Fibroblast of skin of right quadriceps (primary cell): Measurements from ENCODE around the gene PPT2.
"Not testable (repeated sequence)": the region's sequence is repeated elsewhere in the genome, so short reads cannot be mapped to it uniquely, and the experiment has no call there.

Experiments used
- DNase-seq: peaks from one replicate; pipeline ENCODE4 v3.0.0-alpha.2; 2013

Gene PPT2

DNA sequence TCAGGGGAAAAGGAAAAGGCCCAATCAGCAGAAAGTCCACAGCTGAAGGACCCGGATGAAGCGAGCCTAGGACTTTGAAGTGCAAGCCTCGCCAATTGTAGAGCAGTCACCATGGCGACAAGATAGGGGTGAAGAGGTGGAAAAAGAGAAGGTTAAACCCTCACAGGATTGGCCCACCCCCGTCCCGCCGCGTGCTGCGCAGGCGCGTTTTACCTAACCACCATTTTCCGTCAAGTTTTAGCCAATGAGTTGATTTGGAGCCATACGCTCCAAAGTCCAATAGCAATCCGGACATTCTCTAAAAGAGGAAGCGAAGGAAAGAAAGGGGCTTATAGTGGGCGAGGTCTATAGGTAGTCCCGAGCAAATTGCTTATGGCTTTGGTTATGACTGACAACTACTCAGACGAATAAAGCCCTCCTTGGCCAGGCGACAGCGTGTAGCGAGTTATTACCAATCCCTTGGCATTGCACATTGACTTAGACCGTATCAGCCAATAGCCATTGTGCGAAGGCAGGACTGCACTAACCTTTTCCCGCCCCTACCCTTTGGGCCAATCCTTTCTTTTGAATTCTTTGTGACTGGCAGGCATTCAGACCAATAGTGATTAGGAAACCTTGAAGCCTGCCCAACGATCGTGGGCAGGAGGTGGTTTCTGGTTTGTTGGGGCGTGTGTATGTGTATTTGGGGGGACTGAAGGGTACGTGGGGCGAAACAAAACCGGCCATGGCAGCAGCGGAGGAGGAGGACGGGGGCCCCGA lies 24.0 kb downstream of the PPT2 start, which contains the start of gene RNF5:
TSS of gene RNF5 (plus strand) at position 618 of the 759 bp plus-strand sequence. CDS start at position 725, 107 bp downstream.
- peak; percentile 100 for DNase-seq

DNA sequence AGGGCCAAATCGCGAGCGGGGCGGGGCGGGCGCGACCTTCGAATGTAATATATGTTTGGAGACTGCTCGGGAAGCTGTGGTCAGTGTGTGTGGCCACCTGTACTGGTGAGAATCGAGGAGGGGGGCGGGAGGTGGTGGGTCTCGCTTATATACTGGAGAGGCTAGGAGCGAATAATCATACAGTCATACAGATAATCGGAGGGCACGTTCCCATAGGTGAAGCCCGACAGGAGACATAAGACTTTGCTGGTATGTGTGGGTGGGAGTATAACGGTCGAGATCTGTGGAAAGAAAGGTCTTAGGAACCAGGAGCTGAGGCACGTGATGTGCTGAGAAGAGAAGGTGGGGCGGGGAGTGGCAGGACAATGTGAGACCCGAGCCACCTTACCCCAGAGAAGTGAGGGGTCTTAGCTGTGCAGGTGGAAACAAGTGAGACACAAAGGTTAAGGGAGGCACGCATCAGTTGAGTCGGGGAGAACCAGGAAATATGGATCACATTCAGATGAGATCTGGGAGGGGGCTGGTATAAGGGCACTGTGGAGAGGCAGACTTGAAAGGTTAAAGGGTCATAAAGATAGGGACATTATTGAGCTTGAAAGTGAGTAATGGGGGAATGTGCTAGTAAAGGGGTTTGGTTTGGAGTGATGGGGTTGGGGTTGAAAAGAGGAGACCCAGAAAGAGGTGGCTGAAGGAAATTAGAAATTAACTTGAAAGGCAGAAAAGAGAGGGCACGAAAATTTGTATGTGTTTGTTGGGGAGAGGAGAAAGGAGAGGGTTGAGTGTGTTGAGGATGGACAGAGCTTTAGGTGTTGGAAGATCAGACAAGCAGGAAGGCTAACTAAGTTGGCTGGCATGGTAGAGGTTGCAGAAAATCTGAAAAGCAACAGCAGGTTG lies 24.9 kb downstream of the PPT2 start:
- no peak for DNase-seq

DNA sequence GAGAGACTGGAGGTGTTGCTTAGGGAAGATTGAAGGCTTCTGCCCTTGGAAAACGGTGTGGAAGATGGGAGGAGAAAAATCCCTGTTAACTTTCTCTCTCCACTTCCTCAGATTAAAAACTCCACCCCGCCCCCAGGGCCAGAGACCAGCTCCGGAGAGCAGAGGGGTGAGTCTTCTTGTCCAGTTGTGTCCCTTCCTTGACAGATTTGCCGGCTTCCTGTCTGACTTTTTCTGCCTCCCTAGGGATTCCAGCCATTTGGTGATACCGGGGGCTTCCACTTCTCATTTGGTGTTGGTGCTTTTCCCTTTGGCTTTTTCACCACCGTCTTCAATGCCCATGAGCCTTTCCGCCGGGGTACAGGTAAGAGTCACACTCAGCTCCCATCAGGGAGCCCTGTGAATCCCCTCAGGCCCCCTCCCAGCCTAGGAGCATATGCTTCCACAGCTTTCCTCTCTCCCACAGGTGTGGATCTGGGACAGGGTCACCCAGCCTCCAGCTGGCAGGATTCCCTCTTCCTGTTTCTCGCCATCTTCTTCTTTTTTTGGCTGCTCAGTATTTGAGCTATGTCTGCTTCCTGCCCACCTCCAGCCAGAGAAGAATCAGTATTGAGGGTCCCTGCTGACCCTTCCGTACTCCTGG lies 25.9 kb downstream of the PPT2 start:
- no peak for DNase-seq

DNA sequence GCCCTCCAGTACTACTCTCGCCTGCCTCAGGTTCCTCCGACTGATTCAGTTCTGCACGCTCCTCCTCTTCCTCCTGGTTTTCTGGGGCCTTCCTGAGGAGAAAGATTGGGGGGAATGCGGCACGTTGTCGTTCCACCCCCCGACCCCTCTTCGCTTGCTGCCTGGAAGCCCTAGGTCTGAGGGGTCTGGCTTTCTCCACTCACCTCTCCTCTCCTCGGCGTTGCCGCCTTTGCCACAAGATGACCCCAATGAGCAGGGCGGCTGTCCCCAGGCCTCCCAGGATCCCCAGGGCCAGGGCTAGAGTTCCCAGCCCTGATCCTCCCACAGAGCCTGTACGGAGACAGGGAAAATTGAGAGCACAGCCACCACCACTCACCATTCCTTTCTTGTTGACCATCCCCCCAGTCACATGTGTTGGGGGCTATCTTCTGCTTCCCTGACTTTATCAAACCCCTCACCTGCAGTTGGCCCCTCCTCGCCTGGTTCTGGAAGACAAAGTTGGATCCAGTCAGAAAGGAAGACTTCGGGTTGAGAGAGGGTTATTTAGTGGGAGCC lies 27.3 kb downstream of the PPT2 start:
- no peak for DNase-seq

DNA sequence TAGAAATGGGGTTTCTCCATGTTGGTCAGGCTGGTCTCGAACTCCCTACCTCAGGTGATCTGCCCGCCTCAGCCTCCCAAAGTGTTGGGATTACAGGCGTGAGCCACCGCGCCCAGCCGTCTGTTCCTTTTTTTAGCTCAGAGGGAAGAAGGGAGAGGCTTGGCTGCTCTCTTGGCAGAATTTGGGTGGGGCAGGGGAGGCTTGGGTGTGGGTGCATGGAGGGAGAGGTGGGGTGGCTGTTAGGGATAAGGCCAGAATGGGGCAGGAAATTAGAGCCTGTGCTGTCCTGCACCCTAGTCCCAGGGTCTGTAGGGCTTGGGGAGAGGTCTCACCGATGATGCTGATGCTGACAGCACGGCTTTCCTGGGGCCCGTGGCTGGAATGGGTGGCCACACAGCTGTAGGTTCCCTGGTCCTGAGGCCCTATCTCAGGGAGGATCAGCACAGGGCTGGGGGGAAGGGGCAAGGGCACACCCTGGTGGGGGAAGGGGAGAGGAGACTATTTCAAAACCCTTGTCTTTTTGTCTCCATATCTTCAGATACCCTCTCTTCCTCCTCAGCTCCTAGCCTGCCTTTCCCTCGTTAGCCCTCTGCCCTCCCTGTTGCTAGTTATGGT lies 28.1 kb downstream of the PPT2 start:
- DNase-seq, result no peak

DNA sequence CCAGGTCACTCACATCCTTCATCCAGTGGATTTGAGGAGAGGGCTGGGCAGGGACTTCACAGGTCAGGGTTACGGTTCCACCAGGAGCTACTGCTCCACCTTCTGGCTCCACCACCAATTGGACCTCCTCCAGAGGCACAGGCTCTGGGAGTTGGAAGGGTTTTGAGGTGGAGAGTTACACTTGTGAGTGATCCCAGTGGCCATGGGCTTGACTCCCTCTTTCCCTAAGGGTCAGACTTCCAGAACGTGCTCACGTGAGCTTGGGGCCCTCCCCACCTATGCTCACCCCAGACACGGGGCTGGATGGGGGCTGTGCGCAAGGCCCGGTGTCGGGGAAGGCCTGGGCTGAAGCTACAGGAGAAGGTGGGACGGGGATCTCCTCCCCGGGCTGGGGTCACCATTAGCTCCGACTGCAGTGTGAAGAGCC lies 28.6 kb downstream of the PPT2 start:
- DNase-seq, result no peak

DNA sequence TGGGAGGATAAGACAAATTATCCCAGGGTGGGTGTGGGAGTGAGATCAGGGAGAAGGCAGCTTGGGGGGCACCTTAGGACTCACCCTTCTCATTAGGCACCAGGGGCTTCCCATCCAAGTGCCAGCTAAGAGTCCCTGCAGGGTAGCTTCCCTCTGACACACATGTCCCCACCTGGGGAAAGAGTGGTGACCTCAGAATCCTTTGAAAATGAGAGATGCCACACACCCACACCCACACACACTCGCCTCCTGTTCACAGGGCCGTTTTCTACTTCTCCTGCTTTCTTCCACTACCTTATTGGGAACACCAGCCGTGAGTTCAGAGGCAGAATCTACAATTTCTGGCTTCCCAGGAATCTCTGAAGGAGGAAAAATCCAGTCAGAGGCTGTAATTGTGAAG lies 29.1 kb downstream of the PPT2 start:
- DNase-seq, result no peak

DNA sequence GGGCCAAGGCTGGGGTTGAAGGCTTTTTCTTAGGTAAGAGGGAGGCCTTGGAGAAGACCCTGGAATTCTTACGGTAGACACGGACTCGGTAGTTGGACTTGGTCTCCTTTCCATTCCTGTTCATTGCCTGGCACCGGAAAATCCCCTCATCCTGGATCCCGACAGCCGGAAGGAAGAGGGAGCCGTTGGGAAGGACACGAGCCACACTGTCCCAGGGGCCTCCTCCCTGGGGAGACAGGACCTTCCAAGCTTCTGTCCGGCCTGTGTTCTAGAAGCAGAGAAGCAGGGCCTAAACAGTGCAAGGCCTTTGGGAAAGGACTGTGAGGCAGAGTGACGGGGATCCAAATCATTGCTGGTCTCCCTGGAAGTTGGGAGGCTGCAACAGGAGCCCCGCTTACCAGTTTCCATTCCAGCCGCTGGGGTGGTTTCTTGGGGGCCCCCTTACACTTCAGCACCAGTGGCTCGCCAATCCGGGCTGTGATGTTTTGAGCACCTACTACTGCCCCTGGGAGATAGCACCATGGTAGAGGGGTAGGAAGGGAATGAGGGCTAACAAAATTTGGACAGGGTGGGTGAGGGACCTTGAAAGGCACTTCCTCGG lies 29.6 kb downstream of the PPT2 start:
- DNase-seq, result no peak

DNA sequence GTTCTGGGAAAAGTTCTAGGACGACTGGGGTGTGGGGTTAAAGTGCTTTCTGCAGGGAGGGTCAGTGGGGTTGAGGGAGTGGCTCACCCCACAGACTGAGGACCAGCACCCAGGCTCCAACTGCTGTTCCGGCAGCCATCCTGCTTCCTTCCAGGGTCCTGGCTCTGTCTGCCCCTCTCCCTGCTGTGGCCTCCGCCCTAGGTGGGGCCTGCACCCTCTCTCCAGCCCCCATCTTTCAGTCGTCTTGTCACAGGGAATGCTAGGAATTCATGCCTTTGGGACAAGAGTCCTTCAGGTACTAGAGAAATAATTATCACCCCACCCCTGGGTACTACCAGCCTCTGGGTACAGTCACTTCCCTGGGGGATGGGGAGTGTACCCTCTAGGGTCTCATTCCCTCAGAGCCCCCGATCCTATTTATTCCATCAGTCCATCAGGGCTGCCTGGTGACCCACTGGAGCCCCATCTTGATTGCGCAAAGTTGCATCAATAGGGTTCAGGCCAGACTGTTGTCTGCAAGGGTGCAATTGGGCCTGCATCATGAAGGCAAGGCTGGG lies 30.2 kb downstream of the PPT2 start, which contains the start of gene AGER:
TSS of gene AGER (minus strand) at position 170 of the 557 bp plus-strand sequence. CDS start at position 139, 31 bp downstream.
- no peak for DNase-seq

DNA sequence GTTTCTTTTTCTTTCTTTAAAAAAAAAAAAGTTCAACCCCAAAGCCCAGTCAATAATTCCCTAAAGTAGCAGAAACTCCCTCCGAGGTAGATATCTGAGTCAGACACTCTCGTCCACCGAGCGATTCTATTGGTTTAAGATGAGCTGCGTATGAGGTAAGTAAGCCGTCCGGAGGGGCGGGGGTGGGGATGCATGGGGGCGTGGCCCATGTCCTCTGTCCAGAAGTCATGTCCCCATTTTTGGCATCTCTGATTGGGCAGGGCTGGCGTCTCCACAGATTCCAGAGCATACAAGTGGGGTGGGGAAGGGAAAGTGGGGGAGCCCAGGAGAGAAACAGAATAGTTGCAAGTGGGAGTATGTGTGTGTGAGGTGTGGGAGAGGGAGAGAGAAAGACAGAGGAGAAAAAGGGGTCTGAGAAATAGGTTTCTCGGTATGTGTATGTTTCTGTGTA lies 31.8 kb downstream of the PPT2 start:
- DNase-seq, result peak; percentile 88

DNA sequence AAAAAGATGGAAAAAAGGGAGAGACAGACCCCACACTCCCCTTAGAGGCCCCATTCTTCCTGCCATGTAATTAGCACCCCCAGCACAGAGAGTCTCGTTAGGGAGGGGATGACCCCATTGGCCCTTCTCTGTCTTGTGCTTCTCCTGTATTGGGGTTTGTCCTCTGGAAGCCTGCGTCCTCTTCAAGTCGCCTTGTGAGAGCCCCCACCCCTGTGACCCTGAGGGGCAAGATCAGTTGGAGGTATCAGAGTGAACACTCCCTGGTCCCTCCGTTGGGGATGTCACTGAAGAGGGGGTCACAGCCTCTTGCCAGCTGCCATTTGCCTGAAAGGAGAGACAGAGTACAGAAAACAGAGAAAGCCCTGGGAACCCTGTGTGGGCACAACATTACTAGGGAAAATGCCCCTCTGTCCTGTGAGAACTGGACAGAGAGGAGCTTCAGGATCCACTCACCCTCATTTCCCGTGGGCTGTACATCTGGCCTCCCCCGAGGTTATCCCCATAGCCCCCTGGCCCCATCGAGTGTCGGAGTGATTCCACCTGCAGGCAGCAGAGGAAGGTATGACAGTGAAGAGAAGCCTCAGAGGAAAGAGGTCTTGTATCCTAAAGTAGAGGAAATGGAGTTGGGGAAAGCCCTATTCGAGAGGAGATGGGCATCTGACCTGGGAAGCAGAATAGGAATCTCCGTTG lies 32.4 kb downstream of the PPT2 start:
- not testable (repeated sequence) for DNase-seq

DNA sequence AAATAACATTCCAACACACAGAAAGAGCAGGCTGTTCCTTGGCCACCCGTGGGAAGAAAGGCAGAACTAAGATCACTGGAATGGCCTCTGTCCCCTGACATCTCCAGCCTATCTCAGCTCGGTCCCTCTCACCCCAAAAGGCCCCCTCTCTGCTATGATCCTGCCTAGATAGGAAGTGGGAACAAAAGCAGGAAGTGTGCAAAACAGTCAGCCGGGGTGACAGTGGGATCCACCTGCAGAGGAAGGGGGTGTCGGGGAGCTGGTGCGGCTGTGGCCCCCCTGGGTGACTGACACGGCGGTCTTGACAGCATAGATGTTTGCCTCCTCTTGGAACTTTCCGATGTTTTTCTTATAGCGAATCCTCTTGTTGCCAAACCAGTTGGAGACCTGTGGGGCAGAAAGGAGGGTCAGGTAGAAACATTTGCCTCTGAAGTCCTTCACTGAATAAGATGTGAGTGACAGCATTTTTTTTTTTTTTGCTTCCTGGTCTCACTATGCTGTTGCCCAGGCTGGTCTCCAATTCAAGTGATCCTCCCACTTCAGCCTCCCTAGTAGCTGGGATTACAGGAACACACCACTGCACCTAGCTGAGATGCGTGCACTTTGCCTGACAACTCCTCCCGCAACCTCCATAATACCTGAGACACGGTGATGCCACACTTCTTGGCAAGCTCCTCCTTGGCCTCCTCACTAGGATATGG lies 33.2 kb downstream of the PPT2 start:
- DNase-seq, result no peak

DNA sequence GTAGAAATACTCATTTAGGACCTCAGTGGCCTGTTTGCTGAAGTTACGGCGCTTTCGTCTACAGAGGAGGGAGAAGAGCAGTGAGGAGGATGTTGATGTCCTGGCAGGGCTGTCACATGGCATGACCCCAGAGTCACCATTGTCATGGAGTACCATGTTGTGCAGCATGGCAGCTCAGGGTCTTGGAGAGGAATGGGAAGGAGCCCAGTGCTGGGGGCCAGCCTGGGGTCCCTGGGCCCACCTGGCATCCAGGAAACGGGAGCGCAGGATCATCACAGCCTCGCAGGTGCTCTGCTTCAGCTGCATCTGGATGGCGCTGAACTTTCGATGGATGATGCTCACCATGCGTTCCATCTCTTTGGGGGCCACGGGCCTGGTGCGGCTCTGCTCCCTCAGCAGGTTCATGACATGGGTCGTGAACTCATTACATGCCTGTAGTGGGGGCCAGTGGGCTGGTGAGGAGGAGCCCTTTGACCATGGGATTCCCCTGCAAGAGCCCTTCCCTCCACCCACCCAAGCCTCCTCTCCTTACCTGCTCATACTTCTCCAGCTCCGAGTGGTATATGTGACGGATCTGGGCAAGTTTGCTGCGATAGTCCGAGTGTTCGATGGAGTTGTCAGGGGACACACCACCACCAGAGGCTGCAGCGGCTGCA lies 33.9 kb downstream of the PPT2 start:
- not testable (repeated sequence) for DNase-seq

DNA sequence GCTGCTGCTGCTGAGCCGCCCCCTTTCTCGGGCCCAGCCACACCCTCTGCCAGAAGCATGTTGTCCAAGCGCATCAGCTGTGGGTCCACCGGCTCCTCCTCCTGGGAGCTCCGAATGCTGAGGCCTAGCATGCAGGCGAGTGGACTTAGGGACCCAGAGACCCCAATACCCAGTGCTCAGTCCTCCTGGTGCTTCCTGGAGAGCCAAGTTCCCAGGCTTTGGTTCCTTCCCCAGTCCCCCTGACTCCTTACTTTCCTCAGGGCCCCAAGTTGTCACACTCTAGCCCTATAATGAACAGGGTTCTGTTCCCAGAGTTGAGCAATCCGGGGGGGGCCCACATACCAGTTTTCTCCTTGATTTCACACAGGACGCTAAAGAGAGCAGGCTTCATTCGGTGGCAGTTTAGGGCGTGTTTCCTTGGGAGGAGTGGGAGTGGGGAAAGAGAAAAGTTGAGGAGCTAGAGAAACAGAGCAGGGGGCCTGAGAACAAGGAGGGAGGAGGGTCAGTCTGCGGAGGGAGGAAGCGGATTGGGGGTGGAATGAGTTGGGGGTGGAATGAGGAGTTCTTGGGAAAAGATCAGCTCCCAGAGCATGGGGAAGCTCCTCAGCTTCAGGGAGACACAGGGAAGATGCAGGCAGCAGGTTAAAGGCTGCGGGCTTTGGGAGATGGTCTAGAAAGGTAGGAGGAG lies 34.6 kb downstream of the PPT2 start:
- DNase-seq, result peak; percentile 37

DNA sequence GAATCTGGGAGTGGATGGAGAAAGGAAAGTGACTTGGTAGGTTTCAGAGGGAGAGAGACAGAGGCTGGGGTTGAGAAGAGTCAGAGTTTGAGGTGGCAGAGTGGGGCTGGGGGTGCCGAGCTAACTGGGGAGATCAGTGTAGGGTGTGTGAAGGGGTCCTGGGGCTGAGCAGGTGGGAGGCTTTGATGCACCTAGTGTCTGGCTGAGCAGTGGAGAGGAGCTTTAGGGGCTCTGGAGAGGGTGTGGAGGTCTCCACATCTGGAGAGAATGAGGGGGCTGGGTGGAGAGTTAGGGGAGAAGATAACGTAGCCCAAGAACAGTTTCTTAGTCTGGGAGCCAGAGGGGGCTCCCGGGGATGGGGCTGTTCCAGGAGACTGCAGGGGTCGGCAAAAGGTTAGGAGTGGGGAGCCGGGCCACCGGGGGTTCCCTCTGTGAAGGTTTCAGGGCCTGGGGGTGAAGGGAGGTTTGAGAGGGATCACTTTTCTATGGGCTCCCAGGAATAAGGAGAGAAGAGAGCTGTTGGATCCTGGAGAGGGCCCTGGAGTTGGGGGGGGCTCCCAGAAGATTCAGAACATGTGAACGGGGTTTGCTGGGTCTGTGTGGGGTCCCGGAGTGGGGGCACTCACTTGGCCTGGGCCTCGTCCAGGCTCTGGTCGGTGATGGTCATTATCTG lies 35.3 kb downstream of the PPT2 start:
- no peak for DNase-seq

DNA sequence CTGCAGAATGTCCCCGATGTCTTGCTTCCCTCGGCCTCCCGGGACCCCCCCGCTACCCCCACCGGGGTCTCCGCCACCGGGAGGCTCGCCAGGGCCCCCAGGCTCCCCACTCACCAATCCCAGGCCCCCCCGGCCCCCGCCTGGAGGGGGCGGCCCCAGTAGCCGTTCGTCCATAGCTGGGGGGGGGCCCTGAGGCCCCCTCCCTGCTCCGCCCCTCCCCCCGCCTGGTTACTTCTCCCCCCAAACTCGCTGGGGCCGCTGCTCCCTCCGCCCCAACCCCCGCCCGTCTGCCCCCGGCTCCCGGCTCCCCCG lies 35.8 kb downstream of the PPT2 start:
- peak; percentile 15 for DNase-seq

DNA sequence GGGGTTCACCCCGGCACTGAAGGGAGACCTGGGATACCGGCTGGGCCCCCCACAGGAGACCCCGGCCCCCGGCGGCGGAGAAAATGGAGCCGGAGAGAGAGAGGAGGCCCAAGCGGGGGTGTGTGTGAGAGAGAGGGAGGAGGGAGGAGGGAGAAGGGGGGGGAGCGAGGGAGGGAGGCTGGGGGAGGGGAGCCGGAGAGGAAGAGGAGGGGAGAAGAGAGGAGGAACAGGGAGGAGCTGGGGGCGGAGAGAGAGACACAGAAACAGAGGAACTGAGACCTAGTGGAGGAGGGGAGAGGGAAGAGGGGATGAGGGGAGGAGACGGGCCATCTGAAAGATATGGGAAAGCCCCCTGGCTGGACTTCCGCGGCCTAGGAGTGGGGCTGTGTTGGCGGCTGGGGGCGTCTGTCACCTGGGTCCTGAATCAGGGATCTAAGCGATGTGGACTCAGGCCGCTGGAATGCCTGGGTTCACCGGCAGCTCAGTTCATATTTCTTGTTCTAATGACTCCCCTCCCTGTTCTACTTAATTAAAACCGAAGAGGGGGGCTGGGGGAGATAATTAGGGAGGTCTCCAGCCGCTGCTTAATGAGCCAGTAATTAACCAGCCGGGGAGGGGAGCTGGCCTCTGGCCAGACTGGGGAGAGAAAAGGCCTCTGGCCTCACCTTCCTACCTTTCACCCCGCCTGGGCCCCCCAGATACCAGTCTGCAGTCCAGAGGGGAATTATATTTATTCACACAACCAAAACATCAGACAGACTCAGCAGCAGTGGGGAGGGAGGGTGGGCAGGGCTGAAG lies 36.3 kb downstream of the PPT2 start, which contains the start of gene PBX2:
TSS of gene PBX2 (minus strand) at position 149 of the 798 bp plus-strand sequence. CDS start 287 bp downstream, outside the sequence.
- peak; percentile 94 for DNase-seq
